SJCRH30 (cell line): ENCODE results near the gene MCF2L2. TPM values are rescaled to one million over a fixed set of nuclear protein-coding genes. Genes with fewer than 3 reads are reported as not detected.
"Not testable (repeated sequence)": the region's sequence is repeated elsewhere in the genome, so short reads cannot be mapped to it uniquely, and the experiment has no call there.

Experiments
- DNase-seq, 2 experiments: peaks; one replicate each; pipeline ENCODE4 v3.0.0-alpha.2; 2015 to 2020
- H3K27ac ChIP-seq: fragments of 250-450 bp; sonication (Bioruptor Pico); 2 replicates; pipeline ENCODE4 v1.5.1; 2020; ENCODE audit warnings: mild to moderate bottlenecking, moderate library complexity
- H3K27me3 ChIP-seq: fragments of 250-450 bp; sonication (Bioruptor Pico); 2 replicates; pipeline ENCODE4 v1.5.1; 2020; ENCODE audit warnings: mild to moderate bottlenecking, moderate library complexity
- H3K36me3 ChIP-seq: fragments of 250-450 bp; sonication (Bioruptor Pico); 2 replicates; pipeline ENCODE4 v1.5.1; 2020; ENCODE audit warnings: mild to moderate bottlenecking, moderate library complexity
- H3K4me1 ChIP-seq: fragments of 250-450 bp; sonication (Bioruptor Pico); 2 replicates; pipeline ENCODE4 v1.5.1; 2020; ENCODE audit warnings: mild to moderate bottlenecking, moderate library complexity
- H3K4me3 ChIP-seq: fragments of 250-450 bp; sonication (Bioruptor Pico); 2 replicates; pipeline ENCODE4 v1.5.1; 2020; ENCODE audit warnings: mild to moderate bottlenecking, moderate library complexity
- H3K9me3 ChIP-seq: fragments of 250-450 bp; sonication (Bioruptor Pico); replicated peaks from 2 replicates; pipeline ENCODE4 v1.5.1; 2020; ENCODE audit warnings: mild to moderate bottlenecking, moderate library complexity
- total RNA-seq: library from RNA; depleted of rRNA; stranded (reverse); fragments of >200 nt; shearing (Covaris generic); gene quantifications from 2 replicates; pipeline ENCODE4 v1.2.3, GENCODE V29; 2014

The MCF2L2 gene
- total RNA-seq, 1 experiment from 2014 or later = 0.12 TPM

DNA sequence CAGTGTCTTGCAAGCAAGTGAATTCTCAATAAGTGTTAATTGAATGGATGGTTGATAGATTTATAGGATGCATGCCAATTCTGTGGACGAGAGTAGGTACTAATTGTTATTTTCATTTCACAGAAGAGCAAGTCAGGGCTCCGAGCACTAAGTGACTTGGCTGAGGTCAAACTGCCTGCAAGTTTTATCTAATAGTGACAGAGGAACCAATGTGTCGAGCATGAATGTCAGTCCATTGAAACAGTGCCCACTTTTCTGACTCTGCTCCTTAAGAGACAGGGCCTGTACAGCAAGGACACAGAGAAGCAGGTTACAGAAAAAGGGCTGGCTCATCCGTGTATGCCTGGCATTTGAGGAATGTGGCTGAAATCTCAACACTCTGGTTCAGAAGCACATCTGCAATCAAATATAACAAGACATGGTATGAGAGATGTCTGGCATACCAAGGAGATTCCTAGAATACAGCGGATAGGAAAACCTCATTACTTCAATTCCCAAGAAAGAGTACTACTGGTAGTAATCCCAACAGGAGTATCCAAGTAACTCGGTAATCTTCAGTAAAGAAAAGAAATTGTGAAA, 181.3 kb downstream of the MCF2L2 start:
- Histone ChIP-seq H3K27me3 (no peaks in the 10 kb centered on the region; the same call in 1 of the 2 replicates), H3K4me3 (no peak overlapping the region), H3K4me1 (no peaks in the 10 kb centered on the region), H3K36me3 (no peaks in the 10 kb centered on the region), H3K9me3 (no peaks in the 10 kb centered on the region; the same call in 1 of the 2 replicates), H3K27ac (no peak overlapping the region)
- DNase-seq = no peak

DNA sequence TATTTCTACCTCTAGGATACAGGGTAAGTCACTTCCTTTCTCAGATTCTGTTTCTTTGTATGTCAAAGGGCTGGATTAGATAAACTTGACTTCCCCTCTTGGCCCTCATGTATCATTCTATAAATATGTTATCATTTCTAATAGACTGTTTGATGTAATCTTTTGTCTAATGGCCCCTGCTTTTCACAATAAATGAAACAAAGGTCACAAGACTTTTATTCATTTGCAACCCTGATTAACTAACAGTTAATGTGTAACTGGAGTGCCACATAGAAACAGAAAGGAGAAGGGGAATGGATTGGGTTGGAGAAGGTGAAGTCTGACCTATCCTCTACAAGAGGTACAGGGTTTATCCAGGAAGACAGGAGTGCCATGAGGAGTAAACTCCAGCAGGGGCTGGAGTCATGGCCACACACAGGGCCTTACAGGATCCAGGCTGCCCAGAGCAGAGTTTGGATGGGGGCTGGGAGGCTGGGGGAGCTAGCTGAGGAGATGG, 183.4 kb downstream of the MCF2L2 start:
- no peak overlapping the region for H3K27ac ChIP-seq
- no peak for DNase-seq
- H3K36me3 ChIP-seq = no peaks in the 10 kb centered on the region
- no peak overlapping the region for H3K4me3 ChIP-seq
- H3K27me3 ChIP-seq = no peaks in the 10 kb centered on the region
- H3K4me1 ChIP-seq = no peaks in the 10 kb centered on the region
- no peaks in the 10 kb centered on the region; the same call in 1 of the 2 replicates for H3K9me3 ChIP-seq

DNA sequence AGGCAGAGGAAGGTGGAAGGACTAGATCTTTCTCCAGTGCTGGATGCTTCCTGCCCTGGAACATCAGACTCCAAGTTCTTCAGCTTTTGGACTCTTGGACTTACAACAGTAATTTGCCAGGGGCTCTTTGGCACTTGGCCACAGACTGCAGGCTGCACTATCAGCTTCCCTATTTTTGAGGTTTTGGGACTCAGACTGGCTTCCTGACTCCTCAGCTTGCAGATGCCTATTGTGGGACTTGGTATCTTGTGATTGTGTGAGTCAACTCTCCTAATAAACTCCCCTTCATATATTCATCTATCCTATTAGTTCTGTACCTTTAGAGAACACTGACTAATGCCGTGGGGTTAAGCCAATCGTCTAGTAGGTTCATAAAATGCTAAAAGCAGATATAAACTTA, 184.2 kb downstream of the MCF2L2 start:
- no peaks in the 10 kb centered on the region for H3K27me3 ChIP-seq
- no peaks in the 10 kb centered on the region for H3K4me1 ChIP-seq
- H3K9me3 ChIP-seq = no peaks in the 10 kb centered on the region; the same call in 1 of the 2 replicates
- DNase-seq = peak in 1 of 2 experiments; percentile 41
- H3K4me3 ChIP-seq = no peak overlapping the region
- no peak overlapping the region for H3K27ac ChIP-seq
- H3K36me3 ChIP-seq = no peaks in the 10 kb centered on the region

DNA sequence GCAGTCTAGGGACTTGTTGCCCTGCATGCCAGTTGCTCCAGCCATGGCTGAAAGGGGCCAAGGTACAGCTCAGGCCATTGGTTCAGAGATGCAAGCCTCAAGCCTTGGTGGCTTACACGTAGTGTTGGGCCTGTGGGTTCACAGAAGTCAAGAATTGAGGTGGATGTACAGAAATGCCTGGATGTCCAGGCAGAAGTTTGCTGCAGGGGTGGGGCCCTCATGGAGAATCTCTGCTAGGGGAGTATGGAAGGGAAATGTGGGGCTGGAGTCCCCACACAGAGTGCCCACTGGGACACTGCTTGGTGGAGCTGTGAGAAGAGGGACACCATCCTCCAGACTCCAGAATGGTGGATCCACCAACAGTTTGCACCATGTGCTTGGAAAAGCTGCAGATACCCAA, 186.0 kb downstream of the MCF2L2 start:
- Histone ChIP-seq H3K27me3 (no peaks in the 10 kb centered on the region), H3K9me3 (no peaks in the 10 kb centered on the region; the same call in 1 of the 2 replicates), H3K4me3 (no peak overlapping the region), H3K36me3 (no peaks in the 10 kb centered on the region), H3K4me1 (no peaks in the 10 kb centered on the region), H3K27ac (no peak overlapping the region)
- no peak for DNase-seq

DNA sequence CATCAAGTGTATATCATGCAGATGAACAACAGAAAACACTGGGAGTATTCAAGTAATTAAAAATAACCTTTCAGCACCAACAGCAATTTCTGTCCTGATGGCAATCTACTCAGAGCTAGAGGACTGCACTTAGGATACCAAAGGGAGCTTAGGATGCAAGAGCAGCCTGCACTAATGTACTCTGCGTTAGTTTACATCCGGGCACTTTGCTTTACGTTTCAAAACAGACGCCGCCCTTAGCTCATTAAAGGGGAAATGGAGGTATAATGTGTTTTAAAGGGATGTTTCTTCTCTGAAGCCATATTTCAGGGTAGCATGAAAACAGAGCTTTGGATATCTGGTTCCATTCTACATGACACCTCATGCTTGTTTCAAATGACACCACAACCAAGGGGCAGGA, 189.4 kb downstream of the MCF2L2 start:
- no peak overlapping the region for H3K4me3 ChIP-seq
- no peak overlapping the region for H3K27ac ChIP-seq
- no peaks in the 10 kb centered on the region for H3K27me3 ChIP-seq
- H3K9me3 ChIP-seq = no peaks in the 10 kb centered on the region; the same call in 1 of the 2 replicates
- H3K4me1 ChIP-seq = no peaks in the 10 kb centered on the region
- no peaks in the 10 kb centered on the region for H3K36me3 ChIP-seq
- no peak for DNase-seq

DNA sequence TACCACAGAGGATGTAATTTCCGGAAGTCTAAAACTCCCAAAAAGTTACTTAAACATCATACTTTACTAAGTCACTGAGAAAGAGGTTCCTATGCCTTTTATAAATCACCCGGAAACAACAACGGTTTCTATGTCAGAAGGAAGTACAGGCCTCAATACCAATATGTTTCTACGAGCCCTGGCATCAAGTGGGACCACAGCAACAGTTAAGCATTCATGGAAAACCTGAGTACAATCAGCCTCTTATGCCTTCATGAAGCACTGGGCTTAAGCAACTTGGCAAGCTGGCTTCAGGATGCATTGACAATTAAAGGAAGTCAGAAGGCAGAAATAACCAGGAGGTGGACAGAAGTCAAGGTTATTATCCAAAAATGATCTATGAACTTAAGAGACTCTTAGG, 194.5 kb downstream of the MCF2L2 start:
- no peak overlapping the region for H3K27ac ChIP-seq
- H3K4me1 ChIP-seq = no peaks in the 10 kb centered on the region
- no peaks in the 10 kb centered on the region for H3K9me3 ChIP-seq
- no peak overlapping the region for H3K4me3 ChIP-seq
- no peaks in the 10 kb centered on the region for H3K27me3 ChIP-seq
- no peaks in the 10 kb centered on the region for H3K36me3 ChIP-seq
- no peak for DNase-seq

DNA sequence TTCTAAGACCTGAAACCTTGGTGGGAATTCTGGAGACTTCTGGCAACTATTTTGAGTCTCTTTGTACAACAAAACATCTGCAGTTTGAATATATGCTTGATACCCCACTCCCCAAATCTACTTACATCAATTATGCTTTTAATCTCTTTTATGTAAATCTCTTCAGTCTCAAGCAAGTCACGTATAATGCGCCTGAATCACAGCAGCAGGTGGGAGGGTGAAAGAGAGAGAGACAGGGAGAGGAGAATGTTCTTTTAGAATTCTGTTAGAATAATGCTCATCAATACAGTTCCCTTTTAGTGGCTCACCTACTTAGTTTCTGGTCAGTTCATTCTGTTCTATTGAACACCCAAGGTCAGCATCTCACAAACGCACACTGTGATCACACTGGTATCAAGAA, 197.6 kb downstream of the MCF2L2 start:
- Histone ChIP-seq H3K36me3 (no peaks in the 10 kb centered on the region), H3K4me3 (no peak overlapping the region), H3K27ac (no peak overlapping the region), H3K9me3 (no peaks in the 10 kb centered on the region), H3K4me1 (no peaks in the 10 kb centered on the region), H3K27me3 (no peaks in the 10 kb centered on the region)
- no peak for DNase-seq

DNA sequence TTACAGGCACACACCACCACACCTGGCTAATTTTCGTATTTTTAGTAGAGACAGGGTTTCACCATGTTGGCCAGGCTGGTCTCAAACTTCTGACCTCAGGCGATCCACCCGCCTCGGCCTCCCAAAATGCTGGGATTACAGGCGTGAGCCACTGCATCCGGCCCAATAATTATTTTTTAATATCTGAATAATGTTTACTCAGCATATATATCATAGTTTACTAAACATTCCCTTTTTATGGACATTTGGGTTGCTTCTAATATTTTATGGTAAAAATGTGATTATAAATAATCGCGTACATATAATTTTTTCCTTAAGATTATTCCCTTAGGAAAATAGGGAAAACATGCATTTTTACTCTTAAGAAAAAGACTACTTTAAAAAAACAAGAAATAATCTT, 198.2 kb downstream of the MCF2L2 start:
- not testable (repeated sequence) for H3K4me3 ChIP-seq, DNase-seq, H3K4me1 ChIP-seq, H3K27ac ChIP-seq, H3K27me3 ChIP-seq, H3K36me3 ChIP-seq, H3K9me3 ChIP-seq

DNA sequence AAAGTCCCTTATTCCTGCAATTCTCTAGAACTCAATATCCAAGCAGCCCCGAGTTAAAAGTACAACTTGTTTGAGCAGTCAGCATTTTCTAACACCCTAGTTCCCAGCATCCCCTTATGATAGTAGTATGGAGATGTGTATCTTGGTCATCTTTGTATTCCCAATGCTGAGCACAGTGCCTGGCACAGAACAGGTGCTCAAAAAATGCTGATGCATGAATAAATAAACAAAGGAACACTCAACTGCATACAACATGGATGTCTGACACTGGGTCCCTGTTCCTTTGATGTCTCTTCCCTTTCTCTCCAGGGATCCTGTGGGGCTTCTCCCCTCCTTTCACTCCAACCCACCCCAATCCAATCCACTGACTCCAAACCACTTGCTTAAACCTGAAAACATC, 199.2 kb downstream of the MCF2L2 start:
- Histone ChIP-seq H3K27ac (no peak overlapping the region), H3K27me3 (no peaks in the 10 kb centered on the region), H3K9me3 (no peaks in the 10 kb centered on the region), H3K4me1 (no peaks in the 10 kb centered on the region), H3K36me3 (no peaks in the 10 kb centered on the region), H3K4me3 (no peak overlapping the region)
- DNase-seq = no peak

DNA sequence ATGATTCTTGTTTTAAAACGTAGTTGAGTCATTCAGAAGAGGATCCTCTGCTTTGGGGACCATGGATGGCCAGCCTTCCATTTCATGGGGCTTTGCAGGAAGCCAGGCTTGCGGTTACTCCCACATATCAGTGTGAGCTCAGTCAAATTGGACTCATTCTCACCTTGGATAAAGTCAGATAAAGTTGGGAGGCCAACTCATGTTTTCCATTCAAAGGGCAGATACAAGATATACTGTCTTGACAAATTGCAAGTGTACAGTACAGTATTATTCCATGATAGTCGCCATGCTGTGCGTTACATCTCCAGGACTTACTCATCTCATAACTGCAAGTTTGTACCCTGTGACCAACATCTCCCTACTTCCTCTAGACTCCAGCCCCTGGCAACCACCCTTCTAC, 200.8 kb downstream of the MCF2L2 start:
- H3K27me3 ChIP-seq = no peaks in the 10 kb centered on the region
- H3K27ac ChIP-seq = no peak overlapping the region
- H3K36me3 ChIP-seq = no peaks in the 10 kb centered on the region
- H3K4me3 ChIP-seq = no peak overlapping the region
- H3K4me1 ChIP-seq = no peaks in the 10 kb centered on the region
- no peak for DNase-seq
- H3K9me3 ChIP-seq = no peaks in the 10 kb centered on the region

DNA sequence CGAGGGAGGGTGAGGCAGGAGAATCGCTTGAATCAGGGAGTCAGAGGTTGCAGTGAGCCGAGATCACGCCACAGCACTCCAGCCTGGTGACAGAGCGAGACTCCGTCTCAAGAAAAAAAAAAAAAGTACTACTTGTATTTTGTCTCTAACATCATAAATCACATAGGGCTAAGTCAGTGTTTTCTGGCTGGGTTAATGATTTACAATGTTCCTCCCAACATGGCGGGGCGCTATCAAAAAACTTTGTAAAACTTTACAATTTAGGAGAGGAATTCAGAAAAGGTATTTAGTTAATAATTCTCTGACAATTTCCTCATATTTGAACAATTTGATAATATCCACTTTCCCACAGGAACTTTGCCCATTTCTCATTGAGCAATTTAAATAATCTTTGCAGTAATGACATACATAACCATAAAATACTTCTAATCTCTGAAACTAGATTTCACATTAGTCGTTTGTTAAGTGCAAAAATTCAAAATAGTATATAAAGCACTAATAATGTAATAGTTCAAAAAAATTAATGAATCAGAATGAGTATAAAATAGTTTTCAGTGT, 202.0 kb downstream of the MCF2L2 start:
- no peak for DNase-seq
- H3K4me1 ChIP-seq = no peaks in the 10 kb centered on the region
- H3K4me3 ChIP-seq = no peak overlapping the region
- H3K9me3 ChIP-seq = no peaks in the 10 kb centered on the region
- H3K36me3 ChIP-seq = no peaks in the 10 kb centered on the region
- H3K27me3 ChIP-seq = no peaks in the 10 kb centered on the region
- no peak overlapping the region for H3K27ac ChIP-seq

DNA sequence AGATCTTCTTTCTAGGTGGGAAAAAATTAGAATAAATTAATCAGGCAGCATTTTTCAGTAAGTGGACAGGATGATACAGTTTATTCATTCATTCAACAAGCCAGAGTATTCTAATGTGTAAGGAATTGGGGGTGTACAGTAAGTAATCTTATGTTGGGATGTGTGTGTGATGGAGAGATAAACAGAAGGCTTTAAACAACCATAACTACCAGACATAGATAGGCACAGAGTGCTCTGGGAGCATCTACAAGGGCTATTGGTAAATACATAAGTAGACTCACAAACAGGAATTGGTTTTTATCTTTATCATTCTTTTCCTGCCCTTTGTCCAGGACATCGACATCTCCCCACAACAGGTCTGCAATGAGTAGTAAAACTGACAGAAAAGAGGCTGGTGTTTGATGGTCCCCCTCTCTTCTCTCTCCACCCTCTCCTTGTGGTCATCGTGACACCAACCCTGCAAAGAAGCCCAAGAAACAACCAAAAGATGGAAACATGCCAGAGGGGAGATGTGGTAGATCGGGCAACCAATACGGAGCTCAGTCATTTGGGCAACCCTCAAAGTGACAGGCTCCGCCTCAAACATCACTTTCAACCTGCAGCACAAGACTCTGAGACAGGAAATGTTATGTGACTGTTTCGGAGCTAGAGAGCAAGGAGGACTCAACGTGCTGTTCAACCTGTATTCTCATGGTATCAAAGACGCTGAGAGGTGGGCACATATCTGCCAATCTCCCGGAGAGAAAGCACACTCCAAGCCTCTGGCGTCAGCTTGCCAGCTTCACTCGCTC, 204.0 kb downstream of the MCF2L2 start:
- no peaks in the 10 kb centered on the region for H3K27me3 ChIP-seq
- no peak for DNase-seq
- no peaks in the 10 kb centered on the region for H3K9me3 ChIP-seq
- H3K36me3 ChIP-seq = no peaks in the 10 kb centered on the region
- no peaks in the 10 kb centered on the region for H3K4me1 ChIP-seq
- no peak overlapping the region for H3K27ac ChIP-seq
- no peak overlapping the region for H3K4me3 ChIP-seq

DNA sequence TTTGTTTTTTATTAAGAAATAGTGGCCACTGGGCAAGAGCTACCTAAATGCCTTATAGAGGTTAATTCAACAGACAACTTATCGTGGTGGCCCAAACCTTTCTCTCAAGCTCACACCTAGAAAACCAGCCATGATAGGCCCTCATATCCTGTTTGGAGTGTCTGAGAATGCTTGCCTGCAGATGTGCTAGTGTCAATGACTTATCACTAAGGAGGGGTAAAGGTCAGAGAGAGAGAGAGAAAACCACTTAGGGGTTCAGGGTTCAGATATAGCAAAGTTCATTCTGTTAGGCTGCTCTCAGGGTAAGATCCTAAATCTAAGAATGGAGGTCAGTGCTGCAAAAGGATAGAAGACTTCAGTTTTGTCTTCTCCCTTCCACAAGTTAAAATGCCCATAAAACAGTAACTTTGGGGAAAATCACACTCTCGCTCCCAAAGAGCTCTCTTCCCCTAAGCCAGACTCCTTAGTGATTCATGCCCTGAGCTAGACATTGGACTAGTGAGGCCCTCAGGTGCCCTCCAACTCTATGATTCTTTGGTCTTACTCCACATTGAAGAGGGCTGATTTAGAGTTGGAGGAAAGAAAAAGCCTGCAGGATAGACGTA, 205.7 kb downstream of the MCF2L2 start:
- Histone ChIP-seq H3K27me3 (no peaks in the 10 kb centered on the region), H3K27ac (no peak overlapping the region), H3K36me3 (no peaks in the 10 kb centered on the region), H3K9me3 (no peaks in the 10 kb centered on the region), H3K4me3 (no peak overlapping the region), H3K4me1 (no peaks in the 10 kb centered on the region)
- no peak for DNase-seq

DNA sequence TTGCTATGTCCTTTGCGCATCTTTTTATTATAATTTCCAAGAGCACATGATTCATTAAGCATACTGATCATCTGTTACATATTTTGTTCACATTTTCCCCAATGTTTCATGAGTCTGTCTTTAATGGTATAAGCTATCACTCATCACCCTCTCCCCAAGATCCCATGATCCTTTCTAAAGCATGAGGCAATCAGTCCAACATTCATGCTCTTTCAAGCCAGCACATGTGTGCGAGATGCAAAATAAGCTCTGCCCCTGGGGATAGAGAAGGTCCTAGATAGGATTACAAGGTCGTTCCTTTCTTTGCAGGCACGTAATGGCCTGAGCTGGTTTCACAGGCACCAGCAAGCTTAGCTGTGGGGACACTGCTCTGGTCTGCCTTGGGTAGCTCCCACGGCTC, 207.6 kb downstream of the MCF2L2 start:
- H3K36me3 ChIP-seq = no peaks in the 10 kb centered on the region
- peak in 1 of 2 experiments; percentile 4 for DNase-seq
- no peak overlapping the region for H3K4me3 ChIP-seq
- no peaks in the 10 kb centered on the region for H3K27me3 ChIP-seq
- no peaks in the 10 kb centered on the region for H3K9me3 ChIP-seq
- H3K27ac ChIP-seq = no peak overlapping the region
- H3K4me1 ChIP-seq = no peaks in the 10 kb centered on the region

DNA sequence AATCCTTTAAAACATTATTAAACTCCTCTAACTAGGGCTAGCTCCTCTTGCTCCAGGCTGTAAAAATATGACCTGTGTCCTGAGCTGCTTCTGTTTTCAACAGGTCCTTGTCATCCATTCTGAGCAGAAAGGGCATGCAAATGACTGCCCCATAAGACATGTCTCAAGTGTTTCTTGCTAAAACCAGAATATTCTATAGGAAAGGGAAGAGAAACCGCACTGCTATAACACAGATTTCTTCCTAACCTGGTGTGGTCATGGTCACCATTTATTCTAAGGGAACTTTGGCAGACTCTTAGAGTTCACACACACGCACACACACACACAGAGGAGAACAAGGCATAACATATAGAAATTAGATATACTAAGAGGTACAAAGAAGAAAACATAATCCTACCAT, 209.6 kb downstream of the MCF2L2 start:
- Histone ChIP-seq H3K4me3 (no peak overlapping the region), H3K27ac (no peak overlapping the region), H3K9me3 (no peaks in the 10 kb centered on the region), H3K4me1 (no peaks in the 10 kb centered on the region), H3K27me3 (no peaks in the 10 kb centered on the region), H3K36me3 (no peaks in the 10 kb centered on the region)
- DNase-seq = no peak
